ENCODE measurements around the gene RBM48.

DNA sequence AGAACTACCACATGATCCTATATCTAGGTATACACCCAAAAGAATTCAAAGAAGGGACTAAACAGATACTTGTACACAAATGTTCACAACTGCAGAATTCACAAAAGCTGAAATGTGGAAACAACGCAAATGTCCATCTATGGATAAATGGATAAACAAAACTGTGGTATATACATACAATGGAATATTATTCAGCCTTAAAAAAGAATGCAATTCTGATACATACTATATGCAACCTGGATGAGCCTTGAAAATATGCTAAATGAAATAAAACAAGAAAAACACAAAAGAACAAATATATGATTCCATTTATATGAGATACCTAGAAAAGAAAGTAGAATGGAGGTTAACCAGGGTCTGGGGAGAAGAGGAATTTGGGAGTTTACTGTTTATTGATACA lies 54.4 kb downstream of the RBM48 start:
- TF ChIP-seq, protein P1, sequence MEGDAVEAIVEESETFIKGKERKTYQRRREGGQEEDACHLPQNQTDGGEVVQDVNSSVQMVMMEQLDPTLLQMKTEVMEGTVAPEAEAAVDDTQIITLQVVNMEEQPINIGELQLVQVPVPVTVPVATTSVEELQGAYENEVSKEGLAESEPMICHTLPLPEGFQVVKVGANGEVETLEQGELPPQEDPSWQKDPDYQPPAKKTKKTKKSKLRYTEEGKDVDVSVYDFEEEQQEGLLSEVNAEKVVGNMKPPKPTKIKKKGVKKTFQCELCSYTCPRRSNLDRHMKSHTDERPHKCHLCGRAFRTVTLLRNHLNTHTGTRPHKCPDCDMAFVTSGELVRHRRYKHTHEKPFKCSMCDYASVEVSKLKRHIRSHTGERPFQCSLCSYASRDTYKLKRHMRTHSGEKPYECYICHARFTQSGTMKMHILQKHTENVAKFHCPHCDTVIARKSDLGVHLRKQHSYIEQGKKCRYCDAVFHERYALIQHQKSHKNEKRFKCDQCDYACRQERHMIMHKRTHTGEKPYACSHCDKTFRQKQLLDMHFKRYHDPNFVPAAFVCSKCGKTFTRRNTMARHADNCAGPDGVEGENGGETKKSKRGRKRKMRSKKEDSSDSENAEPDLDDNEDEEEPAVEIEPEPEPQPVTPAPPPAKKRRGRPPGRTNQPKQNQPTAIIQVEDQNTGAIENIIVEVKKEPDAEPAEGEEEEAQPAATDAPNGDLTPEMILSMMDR (IDR thresholded peaks at IDR 0.05): no peak
- no peak for TF ChIP-seq POLR2AphosphoS5 (IDR thresholded peaks at IDR 0.05)
- TF ChIP-seq EP300 (IDR thresholded peaks at IDR 0.05): no peak
